ENCODE data around the gene NOL9. TPM values are rescaled to one million over a fixed set of nuclear protein-coding genes. Genes with fewer than 3 reads are reported as not detected.

The NOL9 gene
- total RNA-seq, 4 donors from 2014 or later: 19.4 to 33.6 (median 27.5) TPM

- no peaks in the 10 kb centered on the region for H3K9me3 ChIP-seq
- WGBS: 87% methylated on average over 7 of the region's 7 CpGs
- no peak for DNase-seq (ENCODE audit: low spot score in 2 of 2)
- peaks cover 85% of the 10 kb centered on the region for H3K36me3 ChIP-seq
- H3K27me3 ChIP-seq: no peaks in the 10 kb centered on the region
- H3K27ac ChIP-seq: no peak overlapping the region
- no peaks in the 10 kb centered on the region for H3K4me1 ChIP-seq
- H3K4me3 ChIP-seq: no peak overlapping the region
- TF ChIP-seq POLR2A (IDR thresholded peaks at IDR 0.05) (no peak), EP300 (IDR thresholded peaks at IDR 0.05) (no peak), CTCF (IDR thresholded peaks at IDR 0.05) (no peak), POLR2AphosphoS5 (IDR thresholded peaks at IDR 0.05) (no peak)
These were observed 25.8 kb downstream of the NOL9 start for GRCh38 chr1:6528492-6528891.

DNA sequence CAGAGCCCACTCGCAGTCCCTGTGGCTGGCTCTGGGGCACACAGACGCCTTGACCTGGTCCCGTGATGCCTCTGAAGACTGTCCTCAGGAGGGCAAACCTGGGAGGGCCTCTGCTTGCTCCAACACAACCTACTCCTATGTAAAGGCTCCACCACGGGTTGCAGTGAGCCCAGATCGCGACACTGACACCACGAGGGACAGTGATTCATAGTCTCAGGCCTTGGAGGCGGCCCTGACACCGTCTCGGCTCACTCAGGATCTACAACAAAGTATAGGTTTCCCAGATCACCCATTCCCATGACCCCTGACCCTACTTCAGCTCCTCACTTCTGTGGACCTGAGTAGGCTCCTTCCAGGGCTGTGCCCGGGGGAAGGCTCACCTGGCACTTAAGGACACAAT is 28.0 kb downstream of the NOL9 start:
- peaks cover 63% of the 10 kb centered on the region for H3K36me3 ChIP-seq
- no peaks in the 10 kb centered on the region for H3K27me3 ChIP-seq
- no peak for DNase-seq (ENCODE audit: low spot score in 2 of 2)
- no peak overlapping the region for H3K4me3 ChIP-seq
- no peaks in the 10 kb centered on the region for H3K4me1 ChIP-seq
- WGBS: 80% methylated on average over 9 of the region's 11 CpGs
- H3K27ac ChIP-seq: no peak overlapping the region
- TF ChIP-seq POLR2A (IDR thresholded peaks at IDR 0.05) (no peak), CTCF (IDR thresholded peaks at IDR 0.05) (no peak), POLR2AphosphoS5 (IDR thresholded peaks at IDR 0.05) (no peak), EP300 (IDR thresholded peaks at IDR 0.05) (no peak)
- no peaks in the 10 kb centered on the region for H3K9me3 ChIP-seq

GRCh38 chr1:6523566-6523965 is 30.7 kb downstream of the NOL9 start:
- Histone ChIP-seq H3K27ac (no peak overlapping the region), H3K36me3 (peaks cover 36% of the 10 kb centered on the region), H3K9me3 (no peaks in the 10 kb centered on the region), H3K27me3 (no peaks in the 10 kb centered on the region), H3K4me3 (no peak overlapping the region), H3K4me1 (peaks cover 20% of the 10 kb centered on the region)
- 33% methylated on average over 6 of the region's 6 CpGs for WGBS
- DNase-seq (ENCODE audit: low spot score in 2 of 2): no peak
- TF ChIP-seq EP300 (IDR thresholded peaks at IDR 0.05): no peak
- TF ChIP-seq CTCF (IDR thresholded peaks at IDR 0.05): peak in 1 of 2 donors; percentile 23

DNA sequence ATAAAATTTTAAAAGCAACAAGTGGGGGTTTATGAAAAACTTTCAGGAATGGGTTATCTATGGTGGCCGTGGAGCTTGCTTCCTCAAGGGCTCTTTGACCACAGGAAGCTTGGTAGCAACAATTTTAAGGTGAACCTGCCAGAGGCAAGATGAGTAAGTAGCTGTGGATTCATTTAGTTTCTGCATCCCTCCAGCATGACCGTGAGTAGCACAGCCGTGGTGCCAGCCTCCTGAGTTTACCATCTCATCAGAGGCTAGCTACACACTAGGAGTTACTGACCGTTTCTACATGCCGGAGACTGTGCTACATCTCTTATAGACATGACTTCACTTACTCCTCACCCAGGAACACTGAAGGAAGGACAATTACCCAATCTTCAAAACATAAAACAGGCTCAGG is 32.8 kb downstream of the NOL9 start:
- Histone ChIP-seq H3K4me3 (no peak overlapping the region), H3K27me3 (no peaks in the 10 kb centered on the region), H3K4me1 (peaks cover 20% of the 10 kb centered on the region), H3K36me3 (peaks cover 16% of the 10 kb centered on the region), H3K9me3 (no peaks in the 10 kb centered on the region), H3K27ac (no peak overlapping the region)
- no peak for TF ChIP-seq CTCF (IDR thresholded peaks at IDR 0.05)
- no peak for TF ChIP-seq EP300 (IDR thresholded peaks at IDR 0.05)
- no peak for TF ChIP-seq POLR2AphosphoS5 (IDR thresholded peaks at IDR 0.05)
- TF ChIP-seq POLR2A (IDR thresholded peaks at IDR 0.05): no peak
- DNase-seq (ENCODE audit: low spot score in 2 of 2): no peak
- WGBS: 63% methylated on average over 5 of the region's 5 CpGs

GRCh38 chr1:6519935-6520671 is 34.2 kb downstream of the NOL9 start:
- WGBS: 24% methylated on average over 5 of the region's 13 CpGs
- no peak overlapping the region for H3K4me3 ChIP-seq
- H3K36me3 ChIP-seq: peaks cover 2% of the 10 kb centered on the region
- no peak for TF ChIP-seq EP300 (IDR thresholded peaks at IDR 0.05)
- TF ChIP-seq POLR2AphosphoS5 (IDR thresholded peaks at IDR 0.05): no peak
- TF ChIP-seq POLR2A (IDR thresholded peaks at IDR 0.05): no peak
- no peak for TF ChIP-seq CTCF (IDR thresholded peaks at IDR 0.05)
- no peak overlapping the region for H3K27ac ChIP-seq
- H3K9me3 ChIP-seq: no peaks in the 10 kb centered on the region
- H3K27me3 ChIP-seq: no peaks in the 10 kb centered on the region
- DNase-seq (ENCODE audit: low spot score in 2 of 2): no peak
- H3K4me1 ChIP-seq: peaks cover 20% of the 10 kb centered on the region
